ENCODE measurements around the gene RIPK3. TPM values are rescaled to one million over a fixed set of nuclear protein-coding genes. Genes with fewer than 3 reads are reported as not detected.

Gene RIPK3
- total and polyA plus RNA-seq, 9 donors = 0.61 to 3.2 (median 1.5) TPM

DNA sequence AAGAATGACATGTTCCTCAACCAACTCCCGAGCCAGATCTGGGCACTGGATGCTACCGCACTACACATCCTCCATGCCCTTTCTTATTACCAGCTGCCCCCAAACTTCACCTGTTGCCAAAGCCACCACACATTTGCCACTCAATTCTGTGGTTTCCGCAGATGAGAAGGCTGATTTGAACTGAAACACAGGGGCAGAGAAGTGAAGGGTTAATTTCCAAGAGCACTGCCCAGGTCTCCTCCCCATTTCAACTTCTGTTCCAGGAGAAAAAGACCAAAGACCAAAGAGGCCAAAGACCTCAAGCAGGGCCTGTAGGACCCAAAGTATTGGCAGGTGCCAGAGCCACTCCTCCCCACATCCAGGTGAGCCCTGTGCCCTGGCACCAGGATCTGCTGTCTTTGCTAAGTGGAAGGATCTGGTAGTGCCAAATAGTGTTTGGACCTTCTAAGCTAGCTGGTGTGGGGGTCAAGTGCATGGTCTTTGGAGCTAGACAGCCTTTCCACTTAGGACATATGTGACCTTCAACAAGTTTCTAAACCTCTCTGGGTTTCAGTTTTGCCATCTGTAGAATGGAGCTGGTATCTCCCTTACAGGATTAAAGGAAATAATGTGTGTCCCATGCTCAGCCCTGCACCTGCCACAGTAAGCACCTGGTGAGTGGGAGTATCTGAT lies 48.2 kb downstream of the RIPK3 start:
- WGBS, 3 donors = 82 to 86% (median 82%) methylated on average over 3 of the region's 3 CpGs
- Histone ChIP-seq H3K27ac (no peak overlapping the region), H3K4me3 (no peak overlapping the region), H3K27me3 (no peaks in the 10 kb centered on the region), H3K4me1 (ENCODE audit: insufficient read depth) (no peaks in the 10 kb centered on the region), H3K9me3 (no peaks in the 10 kb centered on the region), H3K36me3 (no peaks in the 10 kb centered on the region)
- TF ChIP-seq, protein P1, sequence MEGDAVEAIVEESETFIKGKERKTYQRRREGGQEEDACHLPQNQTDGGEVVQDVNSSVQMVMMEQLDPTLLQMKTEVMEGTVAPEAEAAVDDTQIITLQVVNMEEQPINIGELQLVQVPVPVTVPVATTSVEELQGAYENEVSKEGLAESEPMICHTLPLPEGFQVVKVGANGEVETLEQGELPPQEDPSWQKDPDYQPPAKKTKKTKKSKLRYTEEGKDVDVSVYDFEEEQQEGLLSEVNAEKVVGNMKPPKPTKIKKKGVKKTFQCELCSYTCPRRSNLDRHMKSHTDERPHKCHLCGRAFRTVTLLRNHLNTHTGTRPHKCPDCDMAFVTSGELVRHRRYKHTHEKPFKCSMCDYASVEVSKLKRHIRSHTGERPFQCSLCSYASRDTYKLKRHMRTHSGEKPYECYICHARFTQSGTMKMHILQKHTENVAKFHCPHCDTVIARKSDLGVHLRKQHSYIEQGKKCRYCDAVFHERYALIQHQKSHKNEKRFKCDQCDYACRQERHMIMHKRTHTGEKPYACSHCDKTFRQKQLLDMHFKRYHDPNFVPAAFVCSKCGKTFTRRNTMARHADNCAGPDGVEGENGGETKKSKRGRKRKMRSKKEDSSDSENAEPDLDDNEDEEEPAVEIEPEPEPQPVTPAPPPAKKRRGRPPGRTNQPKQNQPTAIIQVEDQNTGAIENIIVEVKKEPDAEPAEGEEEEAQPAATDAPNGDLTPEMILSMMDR (IDR thresholded peaks at IDR 0.05) = no peak
- no peak for TF ChIP-seq POLR2A (IDR thresholded peaks at IDR 0.05)
- TF ChIP-seq EP300 (IDR thresholded peaks at IDR 0.05) = no peak
- DNase-seq = no peak
- intact Hi-C loops (cut with DNase I) = no loop called here

DNA sequence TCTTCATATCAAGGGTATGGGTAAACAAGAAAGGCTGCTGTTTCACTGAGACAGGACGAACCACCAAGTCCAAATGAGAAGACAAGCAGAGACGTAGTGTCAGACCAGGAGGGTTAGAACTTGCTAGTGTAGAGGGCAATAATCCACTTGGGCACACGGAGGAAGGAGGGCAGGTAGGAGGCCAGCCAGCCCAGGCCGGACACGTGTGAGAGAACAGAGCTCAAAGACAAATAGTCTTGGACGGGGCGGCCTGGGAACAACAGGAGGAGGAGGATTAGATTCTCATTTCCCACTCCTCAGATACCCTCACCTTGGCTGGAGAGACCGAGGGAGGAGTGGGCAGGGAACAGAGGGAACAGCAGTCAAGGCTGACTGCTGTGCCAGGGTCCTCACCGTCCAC lies 49.0 kb downstream of the RIPK3 start:
- no peaks in the 10 kb centered on the region for H3K36me3 ChIP-seq
- intact Hi-C loops (cut with DNase I) = no loop called here

DNA sequence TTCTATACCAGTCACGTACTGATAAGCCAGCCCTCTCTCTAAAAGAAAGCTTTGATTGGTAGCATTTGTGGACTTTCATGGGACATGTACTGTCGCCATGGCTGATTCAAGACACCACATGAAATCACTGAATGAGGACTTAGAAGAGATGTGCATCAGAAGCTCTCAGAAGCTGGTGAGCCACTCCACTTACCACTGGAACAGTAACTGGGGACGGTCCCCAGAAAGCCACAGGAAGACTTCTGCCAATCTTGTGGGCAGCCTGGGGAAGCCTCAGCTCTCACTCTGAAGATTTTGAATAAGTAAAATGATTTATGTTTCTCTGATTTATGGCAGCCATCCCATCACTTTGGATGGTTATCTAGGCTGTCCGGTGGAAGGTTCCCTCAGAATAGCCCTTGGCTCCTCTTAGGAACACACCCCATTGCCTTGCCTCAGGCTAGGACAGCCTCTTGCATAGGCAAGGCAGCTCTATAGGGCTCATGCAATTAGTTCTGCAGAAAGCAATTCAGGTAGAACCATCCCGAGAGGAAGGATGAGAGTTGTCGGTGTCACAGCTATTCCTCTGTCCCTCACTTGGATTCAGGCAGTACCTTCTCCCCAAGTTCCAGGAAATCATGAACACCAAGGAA lies 50.0 kb downstream of the RIPK3 start:
- Histone ChIP-seq H3K27me3 (no peaks in the 10 kb centered on the region), H3K27ac (no peak overlapping the region), H3K4me1 (ENCODE audit: insufficient read depth) (no peaks in the 10 kb centered on the region), H3K4me3 (no peak overlapping the region), H3K9me3 (no peaks in the 10 kb centered on the region), H3K36me3 (no peaks in the 10 kb centered on the region)
- TF ChIP-seq EP300 (IDR thresholded peaks at IDR 0.05) = no peak
- no peak for TF ChIP-seq POLR2A (IDR thresholded peaks at IDR 0.05)
- TF ChIP-seq, protein P1 (IDR thresholded peaks at IDR 0.05) = no peak
- intact Hi-C loops (cut with DNase I) = no loop called here
- no peak for DNase-seq
- 80 to 84% (median 83%) methylated on average over 6 of the region's 6 CpGs for WGBS, 3 donors

More for the DNA sequence above, 49.0 kb downstream of the RIPK3 start:
- no peak for TF ChIP-seq EP300 (IDR thresholded peaks at IDR 0.05)
- TF ChIP-seq, protein P1 (IDR thresholded peaks at IDR 0.05) = no peak
- no peak for TF ChIP-seq POLR2A (IDR thresholded peaks at IDR 0.05)
- H3K4me3 ChIP-seq = no peak overlapping the region
- H3K9me3 ChIP-seq = no peaks in the 10 kb centered on the region
- no peak for DNase-seq
- no peaks in the 10 kb centered on the region for H3K27me3 ChIP-seq
- no peak overlapping the region for H3K27ac ChIP-seq
- no peaks in the 10 kb centered on the region for H3K4me1 ChIP-seq (ENCODE audit: insufficient read depth)
- WGBS, 3 donors = 70 to 77% (median 72%) methylated on average over 8 to 9 of the region's 9 CpGs

DNA sequence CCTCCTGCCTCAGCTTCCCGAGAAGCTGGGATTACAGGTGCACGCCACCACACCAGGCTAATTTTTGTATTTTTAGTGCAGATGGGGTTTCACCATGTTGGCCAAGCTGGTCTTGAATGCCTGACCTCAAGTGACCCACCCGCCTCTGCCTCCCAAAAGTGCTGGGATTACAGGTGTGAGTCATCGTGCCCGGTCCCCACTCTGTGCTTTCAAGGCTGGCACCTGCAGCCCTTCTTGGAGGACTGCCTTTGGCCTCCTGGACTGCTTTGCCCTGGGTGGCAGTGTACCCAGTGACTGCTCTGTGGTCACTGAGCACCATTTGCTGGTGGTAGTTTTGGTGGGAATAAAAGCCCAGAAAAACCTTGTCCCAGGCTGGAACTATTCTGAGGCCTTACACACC lies 52.8 kb downstream of the RIPK3 start:
- Histone ChIP-seq H3K36me3 (no peaks in the 10 kb centered on the region), H3K27ac (no peak overlapping the region), H3K9me3 (no peaks in the 10 kb centered on the region), H3K27me3 (no peaks in the 10 kb centered on the region), H3K4me1 (ENCODE audit: insufficient read depth) (no peaks in the 10 kb centered on the region), H3K4me3 (no peak overlapping the region)
- TF ChIP-seq POLR2A (IDR thresholded peaks at IDR 0.05) (no peak), EP300 (IDR thresholded peaks at IDR 0.05) (no peak)
- intact Hi-C loops (cut with DNase I) = no loop called here
- no peak for DNase-seq
- WGBS, 3 donors = 93 to 96% (median 94%) methylated on average over 5 of the region's 5 CpGs

Small RNA genes within 50 kb of the gene (small RNA-seq; reads per million reads assigned to genes)
- not detected for gene RF00026

Other genes starting within 250 kb of the RIPK3 start
Only the 30 nearest of the 33 such genes appear.
- 1 to 10 TPM; 1.0 to 4.1 (median 2.8) TPM for gene NRL, start 225.0 kb downstream of the RIPK3 start, total RNA-seq
- 1 to 10 TPM in 1 of 2 donors, under 1 TPM in 1; 0.78 to 2.8 TPM for gene NRL, start 225.0 kb downstream of the RIPK3 start, polyA plus RNA-seq
- gene FITM1, start 209.3 kb downstream of the RIPK3 start, total RNA-seq = 1 to 10 TPM in 1 of 7 donors, under 1 TPM in 4, not detected in 2; 0.57 to 1.2 (median 0.77) TPM
- under 1 TPM in 1 of 2 donors, not detected in 1; 0.80 TPM for gene FITM1, start 209.3 kb downstream of the RIPK3 start, polyA plus RNA-seq
- 100 to 1,000 TPM in 6 of 7 donors, 10 to 100 TPM in 1; 93.6 to 193 (median 168) TPM for gene PSME1, start 203.8 kb downstream of the RIPK3 start, total RNA-seq
- gene PSME1, start 203.8 kb downstream of the RIPK3 start, polyA plus RNA-seq = 100 to 1,000 TPM; 220 to 261 TPM
- 10 to 100 TPM; 13.0 to 26.3 (median 17.3) TPM for gene EMC9, start 198.4 kb downstream of the RIPK3 start, total RNA-seq
- gene EMC9, start 198.4 kb downstream of the RIPK3 start, polyA plus RNA-seq = 10 to 100 TPM in 1 of 2 donors, 1 to 10 TPM in 1; 5.1 to 30.7 TPM
- gene PSME2, start 193.4 kb downstream of the RIPK3 start, total RNA-seq = 100 to 1,000 TPM in 3 of 7 donors, 10 to 100 TPM in 4; 34.7 to 129 (median 95.6) TPM
- gene PSME2, start 193.4 kb downstream of the RIPK3 start, polyA plus RNA-seq = 100 to 1,000 TPM in 1 of 2 donors, 10 to 100 TPM in 1; 82.5 to 160 TPM
- 10 to 100 TPM; 19.2 to 74.4 (median 61.4) TPM for gene RNF31, start 192.5 kb downstream of the RIPK3 start, total RNA-seq
- 10 to 100 TPM; 36.1 to 40.0 TPM for gene RNF31, start 192.5 kb downstream of the RIPK3 start, polyA plus RNA-seq
- 100 to 1,000 TPM in 1 of 7 donors, 10 to 100 TPM in 6; 31.6 to 151 (median 72.7) TPM for gene IRF9, start 178.7 kb downstream of the RIPK3 start, total RNA-seq
- gene IRF9, start 178.7 kb downstream of the RIPK3 start, polyA plus RNA-seq = 100 to 1,000 TPM in 1 of 2 donors, 10 to 100 TPM in 1; 87.4 to 212 TPM
- gene REC8, start 167.9 kb downstream of the RIPK3 start, total RNA-seq = 10 to 100 TPM in 4 of 7 donors, 1 to 10 TPM in 3; 6.2 to 75.4 (median 13.5) TPM
- gene REC8, start 167.9 kb downstream of the RIPK3 start, polyA plus RNA-seq = 1 to 10 TPM; 4.9 to 5.1 TPM
- 10 to 100 TPM; 12.3 to 50.9 (median 34.0) TPM for gene IPO4, start 151.2 kb downstream of the RIPK3 start, total RNA-seq
- 10 to 100 TPM in 1 of 2 donors, 1 to 10 TPM in 1; 5.6 to 11.3 TPM for gene IPO4, start 151.2 kb downstream of the RIPK3 start, polyA plus RNA-seq
- 10 to 100 TPM; 34.9 to 65.6 (median 44.9) TPM for gene TM9SF1, start 144.6 kb downstream of the RIPK3 start, total RNA-seq
- gene TM9SF1, start 144.6 kb downstream of the RIPK3 start, polyA plus RNA-seq = 10 to 100 TPM; 32.3 to 40.0 TPM
- gene TSSK4, start 134.3 kb downstream of the RIPK3 start, total RNA-seq = 1 to 10 TPM in 2 of 7 donors, under 1 TPM in 2, not detected in 3; 0.45 to 1.1 (median 0.90) TPM
- under 1 TPM in 1 of 2 donors, not detected in 1; 0.06 TPM for gene TSSK4, start 134.3 kb downstream of the RIPK3 start, polyA plus RNA-seq
- 10 to 100 TPM; 26.8 to 57.5 (median 41.0) TPM for gene CHMP4A, start 126.5 kb downstream of the RIPK3 start, total RNA-seq
- 100 to 1,000 TPM in 1 of 2 donors, 10 to 100 TPM in 1; 56.1 to 105 TPM for gene CHMP4A, start 126.5 kb downstream of the RIPK3 start, polyA plus RNA-seq
- gene MDP1, start 123.9 kb downstream of the RIPK3 start, total RNA-seq = 10 to 100 TPM; 15.5 to 27.7 (median 18.1) TPM
- gene MDP1, start 123.9 kb downstream of the RIPK3 start, polyA plus RNA-seq = 10 to 100 TPM; 19.4 to 32.6 TPM
- 100 to 1,000 TPM in 6 of 7 donors, 10 to 100 TPM in 1; 69.7 to 155 (median 124) TPM for gene NEDD8, start 107.6 kb downstream of the RIPK3 start, total RNA-seq
- gene NEDD8, start 107.6 kb downstream of the RIPK3 start, polyA plus RNA-seq = 100 to 1,000 TPM; 180 to 301 TPM
- gene GMPR2, start 107.1 kb downstream of the RIPK3 start, total RNA-seq = 10 to 100 TPM; 46.2 to 64.7 (median 57.7) TPM
- gene GMPR2, start 107.1 kb downstream of the RIPK3 start, polyA plus RNA-seq = 10 to 100 TPM; 66.3 to 85.7 TPM
- gene TINF2, start 97.4 kb downstream of the RIPK3 start, total RNA-seq = 10 to 100 TPM; 45.8 to 87.2 (median 58.5) TPM
- 10 to 100 TPM; 36.5 to 72.0 TPM for gene TINF2, start 97.4 kb downstream of the RIPK3 start, polyA plus RNA-seq
- gene TGM1, start 76.8 kb downstream of the RIPK3 start, total RNA-seq = 100 to 1,000 TPM in 1 of 7 donors, 1 to 10 TPM in 6; 3.1 to 152 (median 8.0) TPM
- 1 to 10 TPM; 1.1 to 1.7 TPM for gene TGM1, start 76.8 kb downstream of the RIPK3 start, polyA plus RNA-seq
- 10 to 100 TPM; 19.7 to 48.3 (median 23.2) TPM for gene RABGGTA, start 68.4 kb downstream of the RIPK3 start, total RNA-seq
- gene RABGGTA, start 68.4 kb downstream of the RIPK3 start, polyA plus RNA-seq = 10 to 100 TPM in 1 of 2 donors, 1 to 10 TPM in 1; 7.9 to 20.1 TPM
- gene DHRS1, start 40.2 kb downstream of the RIPK3 start, total RNA-seq = 10 to 100 TPM; 16.0 to 35.6 (median 21.4) TPM
- gene DHRS1, start 40.2 kb downstream of the RIPK3 start, polyA plus RNA-seq = 10 to 100 TPM; 12.8 to 17.9 TPM
- 10 to 100 TPM; 12.0 to 28.6 (median 22.5) TPM for gene NOP9, start 40.1 kb downstream of the RIPK3 start, total RNA-seq
- gene NOP9, start 40.1 kb downstream of the RIPK3 start, polyA plus RNA-seq = 10 to 100 TPM in 1 of 2 donors, 1 to 10 TPM in 1; 9.2 to 22.1 TPM
- 10 to 100 TPM; 13.8 to 38.4 (median 22.6) TPM for gene CIDEB, start 32.0 kb downstream of the RIPK3 start, total RNA-seq
- 10 to 100 TPM; 17.1 to 29.0 TPM for gene CIDEB, start 32.0 kb downstream of the RIPK3 start, polyA plus RNA-seq
- gene LTB4R2, start 29.9 kb downstream of the RIPK3 start, total RNA-seq = 10 to 100 TPM in 1 of 7 donors, 1 to 10 TPM in 6; 4.5 to 10.1 (median 5.5) TPM
- 1 to 10 TPM in 1 of 2 donors, under 1 TPM in 1; 0.85 to 1.8 TPM for gene LTB4R2, start 29.9 kb downstream of the RIPK3 start, polyA plus RNA-seq
- 1 to 10 TPM; 4.4 to 9.4 (median 7.7) TPM for gene LTB4R, start 28.5 kb downstream of the RIPK3 start, total RNA-seq
- 1 to 10 TPM; 2.9 to 7.1 TPM for gene LTB4R, start 28.5 kb downstream of the RIPK3 start, polyA plus RNA-seq
- 10 to 100 TPM in 5 of 7 donors, 1 to 10 TPM in 2; 7.8 to 33.3 (median 11.3) TPM for gene ADCY4, start 4.9 kb downstream of the RIPK3 start, total RNA-seq
- 10 to 100 TPM; 15.0 to 19.7 TPM for gene ADCY4, start 4.9 kb downstream of the RIPK3 start, polyA plus RNA-seq
- 100 to 1,000 TPM in 5 of 7 donors, 10 to 100 TPM in 2; 74.1 to 288 (median 186) TPM for gene NFATC4, start 28.2 kb upstream of the RIPK3 start, total RNA-seq
- 100 to 1,000 TPM in 1 of 2 donors, 10 to 100 TPM in 1; 25.9 to 157 TPM for gene NFATC4, start 28.2 kb upstream of the RIPK3 start, polyA plus RNA-seq
- 10 to 100 TPM; 22.5 to 76.0 (median 63.6) TPM for gene NYNRIN, start 59.0 kb upstream of the RIPK3 start, total RNA-seq
- gene NYNRIN, start 59.0 kb upstream of the RIPK3 start, polyA plus RNA-seq = 10 to 100 TPM; 22.0 to 26.2 TPM
- 10 to 100 TPM in 1 of 7 donors, 1 to 10 TPM in 6; 2.0 to 10.5 (median 4.7) TPM for gene CBLN3, start 89.7 kb upstream of the RIPK3 start, total RNA-seq
- 1 to 10 TPM; 5.8 to 7.5 TPM for gene CBLN3, start 89.7 kb upstream of the RIPK3 start, polyA plus RNA-seq
- gene KHNYN, start 90.0 kb upstream of the RIPK3 start, total RNA-seq = 10 to 100 TPM; 41.1 to 84.8 (median 67.8) TPM
- gene KHNYN, start 90.0 kb upstream of the RIPK3 start, polyA plus RNA-seq = 10 to 100 TPM; 35.1 to 44.4 TPM
- gene SDR39U1, start 102.8 kb upstream of the RIPK3 start, total RNA-seq = 10 to 100 TPM; 46.2 to 68.8 (median 62.4) TPM
- 10 to 100 TPM; 33.4 to 65.7 TPM for gene SDR39U1, start 102.8 kb upstream of the RIPK3 start, polyA plus RNA-seq
- gene CMA1, start 168.3 kb upstream of the RIPK3 start, total RNA-seq = under 1 TPM in 2 of 7 donors, not detected in 5; 0.27 to 0.69 TPM
- gene CMA1, start 168.3 kb upstream of the RIPK3 start, polyA plus RNA-seq = 1 to 10 TPM in 1 of 2 donors, under 1 TPM in 1; 0.30 to 4.6 TPM

Measured in ovary (tissue), 9 donors.